GM23338 (cell line): Measurements from ENCODE around the gene ACP5. TPM values are rescaled to one million over a fixed set of nuclear protein-coding genes. Genes with fewer than 3 reads are reported as not detected.
"Not testable (repeated sequence)": the region's sequence is repeated elsewhere in the genome, so short reads cannot be mapped to it uniquely, and the experiment has no call there.

ENCODE experiments used
- ATAC-seq: fragments of 200-7000 bp; cut with Tn5 transposase; 3 replicates; pipeline ENCODE4 v1.9.1; 2020
- DNase-seq: peaks from one replicate; pipeline ENCODE4 v3.0.0-alpha.2; 2015; ENCODE audit warnings: low spot score
- H2AFZ ChIP-seq: fragments of 200-600 bp; sonication (generic); 2 replicates; pipeline ENCODE4 v1.8.0; 2016; ENCODE audit warnings: antibody characterized with exemption, mild to moderate bottlenecking, moderate library complexity
- H3F3A ChIP-seq: fragments of 200-600 bp; sonication (generic); replicated peaks from 2 replicates; pipeline ENCODE4 v1.8.0; 2017; ENCODE audit warnings: antibody characterized with exemption, mixed run types, low read depth
- H3K27ac ChIP-seq: fragments of 200-600 bp; sonication (generic); 2 replicates; pipeline ENCODE4 v1.6.1; 2016; ENCODE audit warnings: low read depth
- H3K27me3 ChIP-seq: fragments of 200-600 bp; sonication (generic); 2 replicates; pipeline ENCODE4 v1.8.0; 2016; ENCODE audit warnings: mild to moderate bottlenecking, mixed run types, moderate library complexity; ENCODE audit not compliant: insufficient read depth
- H3K36me3 ChIP-seq: fragments of 200-600 bp; sonication (generic); 2 replicates; pipeline ENCODE4 v1.8.0; 2016; ENCODE audit warnings: mild to moderate bottlenecking; ENCODE audit not compliant: insufficient read depth
- H3K4me1 ChIP-seq: fragments of 200-600 bp; sonication (generic); 2 replicates; pipeline ENCODE4 v1.8.0; 2016; ENCODE audit warnings: mild to moderate bottlenecking, moderate library complexity; ENCODE audit not compliant: insufficient read depth
- H3K4me2 ChIP-seq: fragments of 200-600 bp; sonication (generic); 2 replicates; pipeline ENCODE4 v1.7.1; 2017; ENCODE audit warnings: mixed run types
- H3K4me3 ChIP-seq: fragments of 200-600 bp; sonication (generic); 2 replicates; pipeline ENCODE4 v1.6.1; 2016; ENCODE audit warnings: mixed run types
- H3K79me2 ChIP-seq: fragments of 200-600 bp; sonication (generic); replicated peaks from 2 replicates; pipeline ENCODE4 v1.8.0; 2017; ENCODE audit warnings: mild to moderate bottlenecking; ENCODE audit not compliant: insufficient read depth
- H3K9me2 ChIP-seq: fragments of 200-600 bp; sonication (generic); 2 replicates; pipeline ENCODE4 v1.8.0; 2017; ENCODE audit not compliant: insufficient read depth
- H4K20me1 ChIP-seq: fragments of 200-600 bp; sonication (generic); replicated peaks from 2 replicates; pipeline ENCODE4 v1.8.0; 2017; ENCODE audit warnings: mild to moderate bottlenecking; ENCODE audit not compliant: insufficient read depth
- H3K27ac Mint-ChIP-seq: 2 replicates; pipeline ENCODE4 v1.8.0; 2020; ENCODE audit warnings: inconsistent platforms, mild to moderate bottlenecking, moderate library complexity, mixed read lengths
- H3K27me3 Mint-ChIP-seq: 3 replicates; pipeline ENCODE4 v1.8.0; 2022; ENCODE audit warnings: low read depth, mild to moderate bottlenecking, moderate library complexity, mixed read lengths, inconsistent platforms; ENCODE audit not compliant: insufficient read depth, poor library complexity
- H3K36me3 Mint-ChIP-seq: 3 replicates; pipeline ENCODE4 v1.8.0; 2021; ENCODE audit warnings: low read depth, mild to moderate bottlenecking, inconsistent platforms, moderate library complexity, mixed read lengths
- H3K4me1 Mint-ChIP-seq: 3 replicates; pipeline ENCODE4 v1.8.0; 2020; ENCODE audit warnings: mild to moderate bottlenecking, inconsistent platforms, mixed read lengths
- H3K4me3 Mint-ChIP-seq: 3 replicates; pipeline ENCODE4 v1.8.0; 2021; ENCODE audit warnings: moderate library complexity, mild to moderate bottlenecking, inconsistent platforms, mixed read lengths
- H3K9me3 Mint-ChIP-seq: 3 replicates; pipeline ENCODE4 v1.8.0; 2020; ENCODE audit warnings: moderate library complexity, mild to moderate bottlenecking, inconsistent platforms, mixed read lengths
- CREB1 ChIP-seq: fragments of 250-450 bp; sonication (Bioruptor Pico); IDR thresholded peaks from 2 replicates; pipeline ENCODE4 v1.5.0; 2020; ENCODE audit warnings: low read depth, mild to moderate bottlenecking, moderate library complexity
- CTCF ChIP-seq, 2 experiments: fragments of 200-600 bp in 1 of 2; sonication (generic) in 1 of 2; conservative IDR thresholded peaks; 2 replicates each; pipeline versions ENCODE4 v1.5.1 to v1.6.1; 2016 to 2017; ENCODE audit warnings: antibody characterized with exemption in 2 of 2, low read depth in 2 of 2, mild to moderate bottlenecking in 2 of 2, moderate library complexity in 1 of 2
- ETS1 ChIP-seq: IDR thresholded peaks from 2 replicates; pipeline ENCODE4 v1.6.1; 2016; ENCODE audit warnings: antibody characterized with exemption
- EZH2 ChIP-seq: fragments of 200-600 bp; sonication (generic); IDR thresholded peaks from one replicate; pipeline ENCODE4 v1.8.0; 2017; ENCODE audit warnings: antibody characterized with exemption, mild to moderate bottlenecking, low read depth; ENCODE audit not compliant: unreplicated experiment
- JUNB ChIP-seq: IDR thresholded peaks from one replicate; pipeline ENCODE4 v1.6.1; 2016; ENCODE audit warnings: antibody characterized with exemption; ENCODE audit not compliant: unreplicated experiment
- NANOG ChIP-seq: IDR thresholded peaks from 2 replicates; pipeline ENCODE4 v1.6.1; 2016; ENCODE audit warnings: antibody characterized with exemption, borderline replicate concordance
- STAT1 ChIP-seq: IDR thresholded peaks from one replicate; pipeline ENCODE4 v1.6.1; 2016; ENCODE audit warnings: antibody characterized with exemption; ENCODE audit not compliant: unreplicated experiment
- ZNF331 ChIP-seq: fragments of 250-450 bp; sonication (Bioruptor Pico); IDR thresholded peaks from 2 replicates; pipeline ENCODE4 v1.5.0; 2020; ENCODE audit warnings: low read depth, mild to moderate bottlenecking, moderate library complexity
- polyA plus RNA-seq: library from polyadenylated mRNA; unstranded; fragments of >200 nt; fragmentation: Nextera tagmentation; extraction: Ambion mirVana; gene quantifications from 2 replicates; pipeline ENCODE4 v1.2.1, GENCODE V29; 2016
- total RNA-seq: library from RNA; depleted of rRNA; stranded (reverse); fragments of >200 nt; shearing (Covaris generic); gene quantifications from 2 replicates; pipeline ENCODE4 v1.2.3, GENCODE V29; 2014
- TF ChIP-seq, protein P1 (sequence below): IDR thresholded peaks from one replicate; pipeline ENCODE4 v1.6.1; 2018; ENCODE audit warnings: antibody characterized with exemption; ENCODE audit not compliant: unreplicated experiment

ACP5 gene
- total and polyA plus RNA-seq, 2 experiments from 2014 or later: 6.7 to 12.8 TPM

- not testable (repeated sequence) for H3F3A ChIP-seq, H3K4me1 Mint-ChIP-seq, H3K9me2 ChIP-seq, H4K20me1 ChIP-seq, H2AFZ ChIP-seq, H3K4me1 ChIP-seq, H3K36me3 Mint-ChIP-seq, DNase-seq, H3K27ac Mint-ChIP-seq, H3K36me3 ChIP-seq, H3K9me3 Mint-ChIP-seq, H3K79me2 ChIP-seq, H3K4me2 ChIP-seq, H3K27ac ChIP-seq, H3K4me3 Mint-ChIP-seq, H3K27me3 ChIP-seq, H3K4me3 ChIP-seq, ATAC-seq
- H3K27me3 Mint-ChIP-seq: peaks cover 11% of the 10 kb centered on the region
Observed at GRCh38 chr19:11573763-11574162, 3.7 kb downstream of the ACP5 start.

GRCh38 chr19:11573354-11573753, 4.1 kb downstream of the ACP5 start:
- not testable (repeated sequence) for H3K27me3 ChIP-seq, H3K4me1 ChIP-seq, ATAC-seq, H4K20me1 ChIP-seq, H2AFZ ChIP-seq, H3K4me3 ChIP-seq, H3K36me3 Mint-ChIP-seq, H3K36me3 ChIP-seq, H3K9me3 Mint-ChIP-seq, H3K9me2 ChIP-seq, H3K27ac ChIP-seq, H3K4me1 Mint-ChIP-seq, H3K4me3 Mint-ChIP-seq, H3K4me2 ChIP-seq, H3F3A ChIP-seq, H3K79me2 ChIP-seq, H3K27ac Mint-ChIP-seq, DNase-seq
- peaks cover 11% of the 10 kb centered on the region for H3K27me3 Mint-ChIP-seq

GRCh38 chr19:11570039-11570462, 7.4 kb downstream of the ACP5 start:
- Mint-ChIP-seq H3K4me1 (no peaks in the 10 kb centered on the region), H3K36me3 (no peaks in the 10 kb centered on the region), H3K27ac (no peak overlapping the region), H3K9me3 (no peaks in the 10 kb centered on the region), H3K27me3 (peaks cover 3% of the 10 kb centered on the region), H3K4me3 (no peak overlapping the region)
- Histone ChIP-seq H3K4me2 (no peak overlapping the region), H2AFZ (no peak overlapping the region), H3K36me3 (no peaks in the 10 kb centered on the region), H3F3A (no peaks in the 10 kb centered on the region), H3K4me3 (no peak overlapping the region), H3K9me2 (no peaks in the 10 kb centered on the region), H3K4me1 (no peaks in the 10 kb centered on the region), H4K20me1 (no peaks in the 10 kb centered on the region), H3K27me3 (no peaks in the 10 kb centered on the region), H3K79me2 (no peaks in the 10 kb centered on the region), H3K27ac (no peak overlapping the region)
- DNase-seq: no peak
- ATAC-seq: no peak
- TF ChIP-seq ZNF331: no peak
- no peak for TF ChIP-seq NANOG
- TF ChIP-seq CTCF (conservative IDR thresholded peaks at IDR 0.05; ENCODE audit: low read depth in 2 of 2): no peak
- no peak for TF ChIP-seq JUNB

- Histone ChIP-seq H3K9me2 (no peaks in the 10 kb centered on the region), H3K4me1 (no peaks in the 10 kb centered on the region), H3K27me3 (no peaks in the 10 kb centered on the region), H4K20me1 (no peaks in the 10 kb centered on the region), H3K79me2 (no peaks in the 10 kb centered on the region), H2AFZ (no peak overlapping the region), H3K4me3 (no peak overlapping the region), H3K36me3 (no peaks in the 10 kb centered on the region), H3K27ac (no peak overlapping the region), H3F3A (no peaks in the 10 kb centered on the region), H3K4me2 (no peak overlapping the region)
- ATAC-seq (no peak), DNase-seq (no peak)
- Mint-ChIP-seq H3K4me3 (no peak overlapping the region), H3K27me3 (peaks cover 5% of the 10 kb centered on the region), H3K9me3 (no peaks in the 10 kb centered on the region), H3K27ac (no peak overlapping the region), H3K36me3 (no peaks in the 10 kb centered on the region), H3K4me1 (no peaks in the 10 kb centered on the region)
- TF ChIP-seq CREB1 (no peak), ETS1 (no peak), STAT1 (no peak), ZNF331 (no peak), NANOG (no peak), EZH2 (no peak)
- TF ChIP-seq, protein P1, sequence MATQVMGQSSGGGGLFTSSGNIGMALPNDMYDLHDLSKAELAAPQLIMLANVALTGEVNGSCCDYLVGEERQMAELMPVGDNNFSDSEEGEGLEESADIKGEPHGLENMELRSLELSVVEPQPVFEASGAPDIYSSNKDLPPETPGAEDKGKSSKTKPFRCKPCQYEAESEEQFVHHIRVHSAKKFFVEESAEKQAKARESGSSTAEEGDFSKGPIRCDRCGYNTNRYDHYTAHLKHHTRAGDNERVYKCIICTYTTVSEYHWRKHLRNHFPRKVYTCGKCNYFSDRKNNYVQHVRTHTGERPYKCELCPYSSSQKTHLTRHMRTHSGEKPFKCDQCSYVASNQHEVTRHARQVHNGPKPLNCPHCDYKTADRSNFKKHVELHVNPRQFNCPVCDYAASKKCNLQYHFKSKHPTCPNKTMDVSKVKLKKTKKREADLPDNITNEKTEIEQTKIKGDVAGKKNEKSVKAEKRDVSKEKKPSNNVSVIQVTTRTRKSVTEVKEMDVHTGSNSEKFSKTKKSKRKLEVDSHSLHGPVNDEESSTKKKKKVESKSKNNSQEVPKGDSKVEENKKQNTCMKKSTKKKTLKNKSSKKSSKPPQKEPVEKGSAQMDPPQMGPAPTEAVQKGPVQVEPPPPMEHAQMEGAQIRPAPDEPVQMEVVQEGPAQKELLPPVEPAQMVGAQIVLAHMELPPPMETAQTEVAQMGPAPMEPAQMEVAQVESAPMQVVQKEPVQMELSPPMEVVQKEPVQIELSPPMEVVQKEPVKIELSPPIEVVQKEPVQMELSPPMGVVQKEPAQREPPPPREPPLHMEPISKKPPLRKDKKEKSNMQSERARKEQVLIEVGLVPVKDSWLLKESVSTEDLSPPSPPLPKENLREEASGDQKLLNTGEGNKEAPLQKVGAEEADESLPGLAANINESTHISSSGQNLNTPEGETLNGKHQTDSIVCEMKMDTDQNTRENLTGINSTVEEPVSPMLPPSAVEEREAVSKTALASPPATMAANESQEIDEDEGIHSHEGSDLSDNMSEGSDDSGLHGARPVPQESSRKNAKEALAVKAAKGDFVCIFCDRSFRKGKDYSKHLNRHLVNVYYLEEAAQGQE: no peak
Observed at GRCh38 chr19:11566164-11566563, 11.3 kb downstream of the ACP5 start.
